Neuronal stem cell (in vitro differentiated cells): ENCODE data around the gene CSF2RB.

ENCODE experiments used
- DNase-seq: peaks from one replicate; pipeline ENCODE4 v3.0.0-alpha.2; 2013; ENCODE audit warnings: low spot score
- H2AFZ ChIP-seq: one replicate; pipeline ENCODE4 v1.6.1; 2013; ENCODE audit warnings: mild to moderate bottlenecking, low read length, inconsistent platforms
- H2AK5ac ChIP-seq: 2 replicates; pipeline ENCODE4 v1.6.1; 2013; ENCODE audit warnings: low read depth, mild to moderate bottlenecking, inconsistent platforms, low read length, moderate library complexity, mixed read lengths
- H2BK120ac ChIP-seq: 2 replicates; pipeline ENCODE4 v1.6.1; 2013; ENCODE audit warnings: low read depth, mild to moderate bottlenecking, inconsistent platforms, low read length, moderate library complexity, mixed read lengths
- H2BK12ac ChIP-seq: one replicate; pipeline ENCODE4 v1.6.1; 2013; ENCODE audit warnings: low read length, inconsistent platforms
- H2BK15ac ChIP-seq: 2 replicates; pipeline ENCODE4 v1.6.1; 2013; ENCODE audit warnings: mild to moderate bottlenecking, low read length, inconsistent platforms, mixed read lengths
- H2BK5ac ChIP-seq: one replicate; pipeline ENCODE4 v1.6.1; 2013; ENCODE audit warnings: inconsistent platforms, mild to moderate bottlenecking, low read length, moderate library complexity
- H3K14ac ChIP-seq: one replicate; pipeline ENCODE4 v1.6.1; 2013; ENCODE audit warnings: low read length, inconsistent platforms
- H3K18ac ChIP-seq: 2 replicates; pipeline ENCODE4 v1.6.1; 2013; ENCODE audit warnings: low read length, inconsistent platforms
- H3K23ac ChIP-seq: 2 replicates; pipeline ENCODE4 v1.6.1; 2013; ENCODE audit warnings: low read depth, mild to moderate bottlenecking, mixed read lengths, low read length, inconsistent platforms; ENCODE audit not compliant: poor library complexity
- H3K27ac ChIP-seq: replicated peaks from 3 replicates; pipeline ENCODE4 v1.5.1; 2013; ENCODE audit warnings: low read length, inconsistent platforms
- H3K27me3 ChIP-seq, 3 experiments: 2 replicates each; pipeline ENCODE4 v1.6.1; 2013; ENCODE audit warnings: low read length in 3 of 3, mild to moderate bottlenecking in 2 of 3, inconsistent platforms in 1 of 3, low read depth in 1 of 3, mixed read lengths in 1 of 3, moderate library complexity in 1 of 3; ENCODE audit not compliant: control insufficient read depth in 3 of 3, insufficient read depth in 3 of 3
- H3K36me3 ChIP-seq, 2 donors: replicated peaks in 1 of 2; 2 replicates each; pipeline ENCODE4 v1.6.1; 2013; ENCODE audit warnings: low read length in 2 of 2; ENCODE audit not compliant: control insufficient read depth in 2 of 2, insufficient read depth in 2 of 2
- H3K4ac ChIP-seq: 2 replicates; pipeline ENCODE4 v1.6.1; 2013; ENCODE audit warnings: inconsistent platforms, mild to moderate bottlenecking, low read length, moderate library complexity
- H3K4me1 ChIP-seq, 2 donors: 1 replicate in 1 of 2; 2 replicates in 1 of 2; pipeline ENCODE4 v1.6.1; 2013; ENCODE audit warnings: low read length in 2 of 2, low read depth in 1 of 2; ENCODE audit not compliant: control insufficient read depth in 2 of 2, insufficient read depth in 1 of 2
- H3K4me2 ChIP-seq: one replicate; pipeline ENCODE4 v1.6.1; 2013; ENCODE audit warnings: mild to moderate bottlenecking, low read length, inconsistent platforms; ENCODE audit not compliant: insufficient read depth, poor library complexity, severe bottlenecking
- H3K4me3 ChIP-seq, 2 donors: 2 replicates each; pipeline ENCODE4 v1.5.1; 2013; ENCODE audit warnings: low read length in 2 of 2, mild to moderate bottlenecking in 2 of 2, inconsistent platforms in 1 of 2, moderate library complexity in 1 of 2
- H3K79me1 ChIP-seq: one replicate; pipeline ENCODE4 v1.6.1; 2013; ENCODE audit warnings: low read depth, mild to moderate bottlenecking, inconsistent platforms, low read length, moderate library complexity
- H3K9ac ChIP-seq: one replicate; pipeline ENCODE4 v1.6.1; 2013; ENCODE audit warnings: mild to moderate bottlenecking, low read depth, low read length, inconsistent platforms; ENCODE audit not compliant: poor library complexity
- H3K9me3 ChIP-seq, 2 donors: replicated peaks in 1 of 2; 2 replicates each; pipeline versions ENCODE3 to v1.6.1; 2013; ENCODE audit warnings: low read length in 2 of 2, mild to moderate bottlenecking in 2 of 2, inconsistent platforms in 1 of 2, low read depth in 1 of 2, mixed read lengths in 1 of 2, moderate library complexity in 1 of 2; ENCODE audit not compliant: control insufficient read depth in 2 of 2, insufficient read depth in 1 of 2
- H4K8ac ChIP-seq: one replicate; pipeline ENCODE4 v1.6.1; 2013; ENCODE audit warnings: low read depth, mild to moderate bottlenecking, inconsistent platforms, low read length, moderate library complexity
- H4K91ac ChIP-seq: one replicate; pipeline ENCODE4 v1.6.1; 2013; ENCODE audit warnings: low read length, low read depth, mild to moderate bottlenecking, inconsistent platforms; ENCODE audit not compliant: poor library complexity
- WGBS, 2 donors: extraction: QIAGEN DNeasy Blood & Tissue Kit; methylation state at CpG; one replicate each; pipeline ENCODE4 v1.1.7; 2013; ENCODE audit warnings: missing lambda C conversion rate in 2 of 2, mixed read lengths in 1 of 2; ENCODE audit not compliant: insufficient read length in 2 of 2, insufficient replicate concordance in 1 of 2; ENCODE audit errors: extremely low coverage in 2 of 2; 5-methylcytosine and 5-hydroxymethylcytosine counted together

Gene CSF2RB

GRCh38 chr22:36900880-36901279, 12.5 kb upstream of the CSF2RB start:
- H3K79me1 ChIP-seq = no peaks in the 10 kb centered on the region
- no peak overlapping the region for H2BK15ac ChIP-seq
- no peak overlapping the region for H3K23ac ChIP-seq
- peak overlapping the region; percentile 87 for H3K18ac ChIP-seq
- H2AFZ ChIP-seq = no peak overlapping the region
- H2BK5ac ChIP-seq = no peak overlapping the region
- peaks cover 3 to 5% of the 10 kb centered on the region in 2 donors for H3K9me3 ChIP-seq
- no peak overlapping the region for H3K4me3 ChIP-seq
- H3K27me3 ChIP-seq = peaks cover 0 to 10% (median 0%) of the 10 kb centered on the region in 3 experiments
- H2AK5ac ChIP-seq = peak overlapping the region; percentile 60
- no peak overlapping the region for H4K8ac ChIP-seq
- WGBS, 2 donors = no CpG with 5 or more reads among the region's 4 CpGs
- H2BK120ac ChIP-seq = no peak overlapping the region
- no peak overlapping the region for H4K91ac ChIP-seq
- DNase-seq = no peak
- peak overlapping the region; percentile 39 for H3K14ac ChIP-seq
- H2BK12ac ChIP-seq = no peak overlapping the region
- H3K9ac ChIP-seq = peak overlapping the region; percentile 9
- H3K4me2 ChIP-seq = no peak overlapping the region
- H3K4ac ChIP-seq = no peak overlapping the region
- no peaks in the 10 kb centered on the region for H3K36me3 ChIP-seq
- H3K4me1 ChIP-seq = peaks cover 0 to 10% of the 10 kb centered on the region in 2 donors
- H3K27ac ChIP-seq = no peak overlapping the region

- H2BK12ac ChIP-seq = no peak overlapping the region
- no peak overlapping the region for H3K4me2 ChIP-seq
- no peak overlapping the region for H2BK120ac ChIP-seq
- no peak overlapping the region for H3K14ac ChIP-seq
- no peaks in the 10 kb centered on the region for H3K36me3 ChIP-seq
- H3K27ac ChIP-seq = no peak overlapping the region
- no peak overlapping the region for H3K18ac ChIP-seq
- H2AFZ ChIP-seq = no peak overlapping the region
- no peak for DNase-seq
- no peak overlapping the region for H2AK5ac ChIP-seq
- no peak overlapping the region for H2BK5ac ChIP-seq
- no peak overlapping the region for H3K23ac ChIP-seq
- peaks cover 3 to 5% of the 10 kb centered on the region in 2 donors for H3K9me3 ChIP-seq
- WGBS, 2 donors = no CpG with 5 or more reads among the region's 13 CpGs
- no peak overlapping the region for H3K4me3 ChIP-seq
- H3K4ac ChIP-seq = no peak overlapping the region
- H3K27me3 ChIP-seq = peaks cover 0 to 10% (median 0%) of the 10 kb centered on the region in 3 experiments
- H3K9ac ChIP-seq = no peak overlapping the region
- H2BK15ac ChIP-seq = no peak overlapping the region
- H3K4me1 ChIP-seq = peaks cover 0 to 10% of the 10 kb centered on the region in 2 donors
- H3K79me1 ChIP-seq = no peaks in the 10 kb centered on the region
- no peak overlapping the region for H4K91ac ChIP-seq
- no peak overlapping the region for H4K8ac ChIP-seq
These were observed 11.9 kb upstream of the CSF2RB start for GRCh38 chr22:36901411-36902142.

- no CpG with 5 or more reads among the region's 8 CpGs for WGBS, 2 donors
- no peak for DNase-seq
- H3K4me1 ChIP-seq = peaks cover 0 to 10% of the 10 kb centered on the region in 2 donors
- H2BK120ac ChIP-seq = no peak overlapping the region
- H3K18ac ChIP-seq = no peak overlapping the region
- no peak overlapping the region for H3K27ac ChIP-seq
- H2AK5ac ChIP-seq = no peak overlapping the region
- no peak overlapping the region for H2BK15ac ChIP-seq
- H3K4ac ChIP-seq = no peak overlapping the region
- H3K4me2 ChIP-seq = no peak overlapping the region
- H4K8ac ChIP-seq = no peak overlapping the region
- H3K27me3 ChIP-seq = peaks cover 0 to 10% (median 0%) of the 10 kb centered on the region in 3 experiments
- no peak overlapping the region for H2BK5ac ChIP-seq
- H2BK12ac ChIP-seq = no peak overlapping the region
- H3K9me3 ChIP-seq = peaks cover 3 to 5% of the 10 kb centered on the region in 2 donors
- H3K4me3 ChIP-seq = no peak overlapping the region
- H3K9ac ChIP-seq = no peak overlapping the region
- H3K23ac ChIP-seq = no peak overlapping the region
- H4K91ac ChIP-seq = no peak overlapping the region
- no peaks in the 10 kb centered on the region for H3K36me3 ChIP-seq
- H3K14ac ChIP-seq = no peak overlapping the region
- H3K79me1 ChIP-seq = no peaks in the 10 kb centered on the region
- no peak overlapping the region for H2AFZ ChIP-seq
These were observed 11.1 kb upstream of the CSF2RB start for GRCh38 chr22:36902143-36902926.

- Histone ChIP-seq H3K27ac (no peak overlapping the region), H2BK12ac (no peak overlapping the region), H3K4ac (no peak overlapping the region), H3K79me1 (no peaks in the 10 kb centered on the region), H3K9me3 (peaks cover 3 to 5% of the 10 kb centered on the region in 2 donors), H3K4me2 (no peak overlapping the region), H2AFZ (no peak overlapping the region), H3K27me3 (peaks cover 0 to 4% (median 0%) of the 10 kb centered on the region in 3 experiments), H2AK5ac (no peak overlapping the region), H3K4me3 (no peak overlapping the region), H3K4me1 (peaks cover 0 to 10% of the 10 kb centered on the region in 2 donors), H3K9ac (no peak overlapping the region), H2BK120ac (no peak overlapping the region), H2BK5ac (no peak overlapping the region), H3K23ac (no peak overlapping the region), H2BK15ac (no peak overlapping the region), H4K8ac (no peak overlapping the region), H3K14ac (no peak overlapping the region), H3K36me3 (no peaks in the 10 kb centered on the region), H3K18ac (no peak overlapping the region), H4K91ac (no peak overlapping the region)
- whole genome bisulfite sequencing, 2 donors = no CpG with 5 or more reads among the region's 6 CpGs
- DNase-seq = no peak
These were observed 9.1 kb upstream of the CSF2RB start for GRCh38 chr22:36904260-36904880.
